C4-2B (cell line): ENCODE data around the gene SPARCL1.

ENCODE experiments used
- H3K27ac ChIP-seq: fragments of 450-650 bp; 2 replicates; pipeline ENCODE4 v1.5.1; 2017
- CTCF ChIP-seq: fragments of 450-650 bp; conservative IDR thresholded peaks from 2 replicates; pipeline ENCODE4 v1.5.1; 2017; ENCODE audit warnings: mild to moderate bottlenecking
- ZFX ChIP-seq: fragments of 450-650 bp; IDR thresholded peaks from 2 replicates; pipeline ENCODE4 v1.6.1; 2017

Gene SPARCL1

GRCh38 chr4:87481377-87481776 is 47.8 kb downstream of the SPARCL1 start:
- H3K27ac ChIP-seq = no peak overlapping the region
- TF ChIP-seq ZFX = no peak
- no peak for TF ChIP-seq CTCF

- no peak overlapping the region for H3K27ac ChIP-seq
- TF ChIP-seq CTCF (no peak), ZFX (no peak)
Observed at GRCh38 chr4:87478732-87479250, 50.4 kb downstream of the SPARCL1 start.

- TF ChIP-seq CTCF = no peak
- no peak for TF ChIP-seq ZFX
- H3K27ac ChIP-seq = no peak overlapping the region
Observed at GRCh38 chr4:87476934-87477333, 52.2 kb downstream of the SPARCL1 start.

GRCh38 chr4:87469390-87469789 is 59.8 kb downstream of the SPARCL1 start:
- H3K27ac ChIP-seq = no peak overlapping the region
- TF ChIP-seq ZFX (no peak), CTCF (no peak)

GRCh38 chr4:87465739-87466366 is 63.3 kb downstream of the SPARCL1 start:
- TF ChIP-seq CTCF (peak; percentile 75), ZFX (no peak)

GRCh38 chr4:87462102-87462501 is 67.1 kb downstream of the SPARCL1 start:
- TF ChIP-seq ZFX = no peak
- no peak for TF ChIP-seq CTCF
- no peak overlapping the region for H3K27ac ChIP-seq

More at GRCh38 chr4:87465739-87466366, 63.3 kb downstream of the SPARCL1 start:
- H3K27ac ChIP-seq = no peak overlapping the region

GRCh38 chr4:87461281-87461700 is 67.9 kb downstream of the SPARCL1 start:
- no peak overlapping the region for H3K27ac ChIP-seq
- TF ChIP-seq CTCF (no peak), ZFX (no peak)
